ENCODE results near the gene LCA5L. TPM values are rescaled to one million over a fixed set of nuclear protein-coding genes. Genes with fewer than 3 reads are reported as not detected.
"Not testable (repeated sequence)": the region's sequence is repeated elsewhere in the genome, so short reads cannot be mapped to it uniquely, and the experiment has no call there.

The LCA5L gene
- total and polyA plus RNA-seq, 12 donors: 0.42 to 13.5 (median 4.8) TPM

GRCh38 chr21:39385299-39386145 is 60.1 kb downstream of the LCA5L start:
- H3K36me3 ChIP-seq (replicated peaks in 1 of 2): no peaks in the 10 kb centered on the region
- no peaks in the 10 kb centered on the region for H3K27me3 ChIP-seq
- H3K4me3 ChIP-seq: peak overlapping the region in 1 of 4 donors; percentile 47
- peak; percentile 82 to 93 (median 86) for DNase-seq
- H3K4me1 ChIP-seq (replicated peaks in 1 of 2): peaks cover 9 to 38% of the 10 kb centered on the region in 2 donors
- intact Hi-C loops (cut with DNase I): loop anchor here (5.0 to 10.0 kb wide), 2 partner anchors 73 to 201 kb away; partner anchors contain the start of genes BRWD1 (in 1 of the 2) and PSMG1 (in 1 of the 2)
- H3K9me3 ChIP-seq (replicated peaks in 1 of 3): no peaks in the 10 kb centered on the region
- TF ChIP-seq, protein P1, sequence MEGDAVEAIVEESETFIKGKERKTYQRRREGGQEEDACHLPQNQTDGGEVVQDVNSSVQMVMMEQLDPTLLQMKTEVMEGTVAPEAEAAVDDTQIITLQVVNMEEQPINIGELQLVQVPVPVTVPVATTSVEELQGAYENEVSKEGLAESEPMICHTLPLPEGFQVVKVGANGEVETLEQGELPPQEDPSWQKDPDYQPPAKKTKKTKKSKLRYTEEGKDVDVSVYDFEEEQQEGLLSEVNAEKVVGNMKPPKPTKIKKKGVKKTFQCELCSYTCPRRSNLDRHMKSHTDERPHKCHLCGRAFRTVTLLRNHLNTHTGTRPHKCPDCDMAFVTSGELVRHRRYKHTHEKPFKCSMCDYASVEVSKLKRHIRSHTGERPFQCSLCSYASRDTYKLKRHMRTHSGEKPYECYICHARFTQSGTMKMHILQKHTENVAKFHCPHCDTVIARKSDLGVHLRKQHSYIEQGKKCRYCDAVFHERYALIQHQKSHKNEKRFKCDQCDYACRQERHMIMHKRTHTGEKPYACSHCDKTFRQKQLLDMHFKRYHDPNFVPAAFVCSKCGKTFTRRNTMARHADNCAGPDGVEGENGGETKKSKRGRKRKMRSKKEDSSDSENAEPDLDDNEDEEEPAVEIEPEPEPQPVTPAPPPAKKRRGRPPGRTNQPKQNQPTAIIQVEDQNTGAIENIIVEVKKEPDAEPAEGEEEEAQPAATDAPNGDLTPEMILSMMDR (IDR thresholded peaks at IDR 0.05): no peak
- peak in 1 of 2 donors; percentile 67 for TF ChIP-seq POLR2A (IDR thresholded peaks at IDR 0.05)
- 46 to 67% (median 60%) methylated on average over 17 to 50 of the region's 50 CpGs for WGBS, 4 donors
- H3K27ac ChIP-seq: peak overlapping the region; percentile 24 to 92 (median 69)

DNA sequence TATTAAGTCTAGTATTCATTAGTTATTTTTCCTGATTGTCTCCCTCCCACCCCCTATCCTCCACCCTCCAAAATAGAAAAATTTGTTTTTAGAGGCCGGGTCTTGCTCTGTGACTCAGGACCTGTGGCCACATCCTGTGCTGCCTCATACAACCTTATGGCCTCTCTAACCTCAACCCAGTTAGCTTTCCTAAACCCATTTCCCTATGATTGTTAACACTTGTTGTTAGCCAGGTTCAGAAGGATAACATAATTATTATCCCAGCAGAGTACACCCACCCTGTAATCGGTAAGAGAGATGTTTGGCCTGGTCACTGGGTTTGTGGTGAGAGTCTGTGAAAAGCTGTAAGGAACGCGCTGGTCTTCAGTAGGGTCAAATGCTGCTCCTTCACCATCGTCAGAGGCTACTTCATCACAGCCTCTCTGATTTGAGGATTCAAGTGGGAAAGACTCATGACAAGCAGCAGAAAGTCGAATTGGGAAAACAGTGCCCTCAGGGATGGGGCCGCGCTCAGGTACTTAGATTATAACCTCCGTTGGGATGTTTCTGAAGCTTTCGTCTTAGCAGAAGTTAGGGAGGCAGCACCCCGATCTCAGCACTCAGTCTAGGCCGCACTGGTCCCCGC is 60.8 kb downstream of the LCA5L start:
- H3K4me1 ChIP-seq (replicated peaks in 1 of 2): peaks cover 9 to 38% of the 10 kb centered on the region in 2 donors
- 74 to 80% (median 77%) methylated on average over 10 to 13 of the region's 13 CpGs for WGBS, 4 donors
- TF ChIP-seq, protein P1 (IDR thresholded peaks at IDR 0.05): no peak
- no peak for TF ChIP-seq POLR2A (IDR thresholded peaks at IDR 0.05)
- H3K9me3 ChIP-seq (replicated peaks in 1 of 3): no peaks in the 10 kb centered on the region
- DNase-seq: no peak
- peak overlapping the region in 1 of 4 donors; percentile 47 for H3K4me3 ChIP-seq
- H3K27ac ChIP-seq: peak overlapping the region in 4 of 5 donors; percentile 15 to 92 (median 76)
- H3K36me3 ChIP-seq (replicated peaks in 1 of 2): no peaks in the 10 kb centered on the region
- H3K27me3 ChIP-seq: no peaks in the 10 kb centered on the region
- intact Hi-C loops (cut with DNase I): loop anchor here (5.0 to 10.0 kb wide), 2 partner anchors 72 to 200 kb away; partner anchors contain the start of genes BRWD1 (in 1 of the 2) and PSMG1 (in 1 of the 2)

DNA sequence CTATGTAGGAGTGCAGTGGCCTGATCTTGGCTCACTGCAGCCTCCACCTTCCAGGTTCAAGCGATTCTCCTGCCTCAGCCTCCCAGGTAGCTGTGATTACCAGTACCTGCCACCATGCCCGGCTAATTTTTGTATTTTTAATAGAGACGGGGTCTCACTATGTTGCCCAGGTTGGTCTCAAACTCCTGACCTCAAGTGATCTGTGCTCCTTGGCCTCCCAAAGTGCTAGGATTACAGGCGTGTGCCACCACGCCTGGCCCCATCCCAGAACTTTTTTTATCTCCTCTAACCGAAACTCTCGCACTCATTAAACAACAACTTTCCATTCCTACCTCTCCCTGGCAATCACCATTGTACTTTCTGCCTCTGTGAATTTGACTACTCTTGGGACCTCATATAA is 63.5 kb downstream of the LCA5L start:
- not testable (repeated sequence) for H3K4me3 ChIP-seq; H3K36me3 ChIP-seq (replicated peaks in 1 of 2); H3K27me3 ChIP-seq; H3K27ac ChIP-seq; DNase-seq; H3K9me3 ChIP-seq (replicated peaks in 1 of 3)
- intact Hi-C loops (cut with DNase I): loop anchor here in 1 of 2 donors (10.0 kb wide), 1 partner anchor 197 kb away; the partner anchor contains the start of gene PSMG1
- 95 to 97% (median 97%) methylated on average over 7 of the region's 7 CpGs for WGBS, 4 donors
- peaks cover 7 to 21% of the 10 kb centered on the region in 2 donors for H3K4me1 ChIP-seq (replicated peaks in 1 of 2)

DNA sequence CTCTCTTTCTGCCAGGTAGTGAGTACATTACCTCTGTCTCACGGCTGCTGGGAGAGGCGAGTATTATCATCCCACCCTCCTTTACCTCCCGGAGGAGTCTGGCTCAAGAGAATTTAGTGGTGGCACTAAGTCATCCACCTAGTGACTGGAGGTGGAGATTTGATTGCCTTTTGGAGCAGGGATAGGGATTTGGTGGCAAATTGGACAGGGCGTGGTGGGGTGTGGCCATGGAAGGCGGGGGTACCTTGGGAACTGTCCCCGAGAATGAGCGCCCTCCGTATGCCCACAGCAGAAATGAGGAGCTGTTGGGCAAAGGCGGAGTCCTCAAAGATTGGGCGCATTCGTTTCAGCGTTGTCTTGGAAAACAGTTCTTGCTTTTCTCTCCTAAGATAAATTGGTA is 64.6 kb downstream of the LCA5L start:
- Histone ChIP-seq H3K27ac (peak overlapping the region in 3 of 5 donors; percentile 86 to 91 (median 88)), H3K4me1 (replicated peaks in 1 of 2) (peaks cover 5 to 12% of the 10 kb centered on the region in 2 donors), H3K4me3 (peak overlapping the region in 2 of 4 donors; percentile 71 to 77), H3K27me3 (no peaks in the 10 kb centered on the region), H3K36me3 (replicated peaks in 1 of 2) (no peaks in the 10 kb centered on the region), H3K9me3 (replicated peaks in 1 of 3) (no peaks in the 10 kb centered on the region)
- 17 to 38% (median 23%) methylated on average over 10 to 12 of the region's 12 CpGs for whole genome bisulfite sequencing, 4 donors
- TF ChIP-seq POLR2A (IDR thresholded peaks at IDR 0.05): no peak
- TF ChIP-seq, protein P1 (IDR thresholded peaks at IDR 0.05): no peak
- intact Hi-C loops (cut with DNase I): loop anchor here in 1 of 2 donors (10.0 kb wide), 1 partner anchor 196 kb away; the partner anchor contains the start of gene PSMG1
- DNase-seq: peak in 1 of 7 donors; percentile 18

Measured in adrenal gland (tissue), 12 donors.